Caco-2 (cell line): ENCODE data around the gene IFI30. TPM values are rescaled to one million over a fixed set of nuclear protein-coding genes. Genes with fewer than 3 reads are reported as not detected.

ENCODE experiments used
- BruUV-seq: library from RNA; stranded (reverse); fragments of 400-500 nt; replicated peaks from 2 replicates; lab custom pipeline; 2021; lab: Mats Ljungman, UMichigan
- CTCF ChIA-PET: fragments of 300-600 bp; sonication (Branson Sonifier 250); formaldehyde crosslinking; loops from one replicate; lab custom pipeline; 2022; ENCODE audit warnings: antibody characterized with exemption; lab: Charles Lee
- POLR2A ChIA-PET: fragments of 300-600 bp; sonication (Branson Sonifier 250); formaldehyde crosslinking; loops from one replicate; lab custom pipeline; 2022; ENCODE audit warnings: antibody characterized with exemption; lab: Charles Lee
- DNase-seq, 2 experiments: peaks; one replicate each; pipeline versions ENCODE4 v3.0.0 to v3.0.0-alpha.2; 2020 to 2022
- H3K27me3 ChIP-seq: replicated peaks from 2 replicates; pipeline ENCODE4 v1.6.0; 2011; ENCODE audit warnings: low read length; ENCODE audit not compliant: control insufficient read depth, insufficient read depth
- H3K36me3 ChIP-seq: 2 replicates; pipeline ENCODE4 v1.5.1; 2011; ENCODE audit warnings: low read length; ENCODE audit not compliant: control insufficient read depth, insufficient read depth
- H3K4me1 ChIP-seq: fragments of 250-450 bp; sonication (Bioruptor Pico); 2 replicates; pipeline ENCODE4 v1.5.1; 2020; ENCODE audit warnings: mild to moderate bottlenecking
- H3K4me3 ChIP-seq: 2 replicates; pipeline ENCODE4 v1.5.1; 2011; ENCODE audit warnings: low read depth, mild to moderate bottlenecking, control low read depth, low read length
- H3K9me3 ChIP-seq: fragments of 250-450 bp; sonication (Bioruptor Pico); 2 replicates; pipeline ENCODE4 v1.5.1; 2020; ENCODE audit warnings: mild to moderate bottlenecking, moderate library complexity
- H3K27ac Mint-ChIP-seq: one replicate; pipeline ENCODE4 v1.8.0; 2022; ENCODE audit warnings: mixed read lengths; ENCODE audit not compliant: unreplicated experiment
- H3K27me3 Mint-ChIP-seq: one replicate; pipeline ENCODE4 v1.8.0; 2022; ENCODE audit warnings: mixed read lengths; ENCODE audit not compliant: insufficient read depth, unreplicated experiment
- H3K36me3 Mint-ChIP-seq: one replicate; pipeline ENCODE4 v1.8.0; 2022; ENCODE audit warnings: mild to moderate bottlenecking, mixed read lengths; ENCODE audit not compliant: insufficient read depth, unreplicated experiment
- H3K4me1 Mint-ChIP-seq: one replicate; pipeline ENCODE4 v1.8.0; 2022; ENCODE audit warnings: low read depth, mixed read lengths; ENCODE audit not compliant: unreplicated experiment
- H3K4me3 Mint-ChIP-seq: one replicate; pipeline ENCODE4 v1.8.0; 2022; ENCODE audit warnings: mild to moderate bottlenecking, moderate library complexity, mixed read lengths; ENCODE audit not compliant: unreplicated experiment
- H3K9me3 Mint-ChIP-seq: one replicate; pipeline ENCODE4 v1.8.0; 2022; ENCODE audit warnings: mixed read lengths; ENCODE audit not compliant: unreplicated experiment
- intact Hi-C: fragments of 100-400 bp; cut with micrococcal nuclease; formaldehyde crosslinking; loops from one replicate; pipeline ENCODE4 v1.10.0; 2022; ENCODE audit not compliant: unreplicated experiment
- total RNA-seq: library from RNA; stranded (reverse); gene quantifications from 2 replicates; pipeline ENCODE4 v1.2.3, GENCODE V29; 2022
- TF ChIP-seq, protein P1 (sequence below), 2 experiments: fragments of 200-600 bp in 1 of 2; IDR thresholded peaks; 1 replicate in 1 of 2; 2 replicates in 1 of 2; pipeline versions ENCODE4 v1.5.1 to v1.8.0; 2011 to 2022; ENCODE audit warnings: antibody characterized with exemption in 1 of 2, control low read depth in 1 of 2, inconsistent platforms in 1 of 2, low read depth in 1 of 2, low read length in 1 of 2, mild to moderate bottlenecking in 1 of 2, moderate library complexity in 1 of 2; ENCODE audit not compliant: insufficient read depth in 1 of 2, severe bottlenecking in 1 of 2, unreplicated experiment in 1 of 2

IFI30 gene
- total RNA-seq, 1 experiment from 2014 or later, result 39.6 TPM

DNA sequence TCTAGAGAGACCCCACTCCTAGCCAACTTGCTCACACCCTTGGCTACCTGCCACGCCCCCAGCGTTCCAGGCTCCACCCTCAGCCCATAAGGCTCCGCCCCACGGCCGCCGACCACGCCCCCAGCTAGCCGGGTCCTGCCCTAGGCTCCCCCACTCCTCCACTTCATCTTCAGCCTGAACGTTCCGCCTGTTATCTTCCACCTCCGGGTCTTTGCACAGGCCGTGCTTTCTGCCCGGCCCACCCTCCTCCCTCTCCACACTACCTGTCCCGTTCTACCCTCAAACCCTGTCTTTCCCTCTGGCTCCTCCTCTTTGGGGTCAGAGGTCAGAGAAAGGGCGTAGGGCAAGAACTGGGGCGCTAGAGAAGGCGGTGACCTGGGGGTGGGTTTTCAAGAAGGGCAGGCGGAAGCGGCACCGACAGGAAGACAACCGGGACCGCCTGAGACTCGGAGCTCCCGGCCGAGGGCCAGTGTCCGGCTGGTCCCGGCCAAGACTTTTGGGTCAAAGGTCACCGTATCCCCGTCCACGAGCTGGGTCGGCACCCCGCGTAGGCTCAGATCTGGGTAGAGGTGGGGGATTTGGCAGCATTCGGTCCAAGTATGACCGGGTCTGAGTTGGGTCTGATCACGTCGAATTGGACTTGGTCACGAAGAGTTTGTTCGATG lies 50.4 kb downstream of the IFI30 start:
- Histone ChIP-seq H3K4me1 (0 out of 2 replicates have a peak, but pooled peaks cover 5% of the 10 kb centered on the region), H3K9me3 (no peaks in the 10 kb centered on the region), H3K36me3 (no peaks in the 10 kb centered on the region), H3K4me3 (peak overlapping the region; percentile 79), H3K27me3 (no peaks in the 10 kb centered on the region)
- Mint-ChIP-seq H3K36me3 (peaks cover 26% of the 10 kb centered on the region), H3K4me1 (peaks cover 10% of the 10 kb centered on the region), H3K27me3 (no peaks in the 10 kb centered on the region), H3K9me3 (no peaks in the 10 kb centered on the region), H3K4me3 (peak overlapping the region; percentile 95), H3K27ac (peak overlapping the region; percentile 81)
- TF ChIP-seq, protein P1, sequence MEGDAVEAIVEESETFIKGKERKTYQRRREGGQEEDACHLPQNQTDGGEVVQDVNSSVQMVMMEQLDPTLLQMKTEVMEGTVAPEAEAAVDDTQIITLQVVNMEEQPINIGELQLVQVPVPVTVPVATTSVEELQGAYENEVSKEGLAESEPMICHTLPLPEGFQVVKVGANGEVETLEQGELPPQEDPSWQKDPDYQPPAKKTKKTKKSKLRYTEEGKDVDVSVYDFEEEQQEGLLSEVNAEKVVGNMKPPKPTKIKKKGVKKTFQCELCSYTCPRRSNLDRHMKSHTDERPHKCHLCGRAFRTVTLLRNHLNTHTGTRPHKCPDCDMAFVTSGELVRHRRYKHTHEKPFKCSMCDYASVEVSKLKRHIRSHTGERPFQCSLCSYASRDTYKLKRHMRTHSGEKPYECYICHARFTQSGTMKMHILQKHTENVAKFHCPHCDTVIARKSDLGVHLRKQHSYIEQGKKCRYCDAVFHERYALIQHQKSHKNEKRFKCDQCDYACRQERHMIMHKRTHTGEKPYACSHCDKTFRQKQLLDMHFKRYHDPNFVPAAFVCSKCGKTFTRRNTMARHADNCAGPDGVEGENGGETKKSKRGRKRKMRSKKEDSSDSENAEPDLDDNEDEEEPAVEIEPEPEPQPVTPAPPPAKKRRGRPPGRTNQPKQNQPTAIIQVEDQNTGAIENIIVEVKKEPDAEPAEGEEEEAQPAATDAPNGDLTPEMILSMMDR (IDR thresholded peaks at IDR 0.05; ENCODE audit: insufficient read depth in 1 of 2, low read depth in 1 of 2, low read length in 1 of 2, severe bottlenecking in 1 of 2, unreplicated experiment in 1 of 2), result no peak
- POLR2A ChIA-PET, result interaction anchor here (0.5 to 1.8 kb wide), 15 partner anchors 9 to 915 kb away, joined by 3 to 27 read pairs (median 4); partner anchors contain the start of genes DDA1, JUND, LSM4 and MPV17L2
- CTCF ChIA-PET, result interaction anchor here (0.5 to 2.3 kb wide), 19 partner anchors 9 to 281 kb away, joined by 3 to 18 read pairs (median 5); partner anchors contain the start of genes GDF15, MPV17L2, PIK3R2 and RAB3A
- no TSS peak for BruUV-seq
- intact Hi-C loops, result loop anchor here (1.0 to 2.0 kb wide), 2 partner anchors 19 to 31 kb away; partner anchors contain the start of genes MPV17L2 and RAB3A
- DNase-seq, result peak; percentile 79 to 88

DNA sequence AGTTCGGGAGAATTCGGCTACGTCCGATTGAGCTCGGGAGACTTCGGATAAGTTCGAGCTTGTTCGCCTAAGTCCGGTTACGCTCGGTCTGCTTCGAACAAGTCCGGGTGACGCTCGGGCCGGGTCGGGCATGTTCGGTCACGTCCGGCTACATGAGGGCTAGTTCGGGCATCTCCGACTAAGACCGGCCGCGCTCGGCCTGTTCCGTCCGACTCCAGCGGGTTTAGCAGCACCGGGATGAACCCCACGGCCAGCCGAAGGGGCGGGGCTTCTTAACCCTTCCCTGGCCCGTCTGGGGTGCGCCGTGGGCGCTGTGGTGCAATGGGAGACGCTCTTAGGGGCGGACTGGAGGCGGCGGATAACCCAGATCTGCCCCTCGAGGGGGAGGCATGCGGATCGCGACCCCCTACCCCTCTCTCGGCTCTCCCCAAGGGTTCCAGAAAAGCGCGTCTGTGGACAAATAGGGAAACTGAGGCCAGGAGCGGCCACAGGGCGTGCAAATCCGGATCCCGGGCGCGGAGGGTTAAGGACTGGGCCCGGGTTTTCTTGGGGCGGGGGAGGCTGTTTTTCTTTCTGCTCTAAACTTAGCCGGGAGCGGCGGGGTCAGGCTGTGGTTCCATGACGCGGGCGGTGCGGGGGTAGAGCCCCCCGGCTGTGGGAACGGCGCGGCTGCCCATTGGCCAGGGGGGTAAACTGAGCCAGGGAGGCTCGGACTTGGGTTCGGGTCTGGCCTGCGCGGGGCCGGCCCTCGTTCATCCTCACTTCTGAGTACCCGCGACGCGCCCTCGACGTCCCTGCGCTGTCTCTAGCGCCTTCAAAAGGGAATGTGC lies 51.1 kb downstream of the IFI30 start:
- ChIA-PET CTCF (interaction anchor here (0.6 to 2.3 kb wide), 17 partner anchors 9 to 282 kb away, joined by 3 to 18 read pairs (median 5); partner anchors contain the start of genes GDF15, MPV17L2, PIK3R2 and RAB3A), POLR2A (interaction anchor here (0.5 to 1.8 kb wide), 16 partner anchors 9 to 916 kb away, joined by 3 to 27 read pairs (median 4); partner anchors contain the start of genes DDA1, JUND, LSM4 and MPV17L2)
- no peaks in the 10 kb centered on the region for H3K9me3 Mint-ChIP-seq
- DNase-seq, result peak; percentile 97 to 98
- no peaks in the 10 kb centered on the region for H3K36me3 ChIP-seq
- H3K4me1 Mint-ChIP-seq, result peaks cover 10% of the 10 kb centered on the region
- H3K27ac Mint-ChIP-seq, result peak overlapping the region; percentile 81
- H3K4me3 Mint-ChIP-seq, result peak overlapping the region; percentile 95
- intact Hi-C loops, result loop anchor here (1.0 to 2.0 kb wide), 2 partner anchors 20 to 31 kb away; partner anchors contain the start of genes MPV17L2 and RAB3A
- H3K4me3 ChIP-seq, result peak overlapping the region; percentile 79
- H3K4me1 ChIP-seq, result 0 out of 2 replicates have a peak, but pooled peaks cover 5% of the 10 kb centered on the region
- H3K9me3 ChIP-seq, result no peaks in the 10 kb centered on the region
- TSS peak; percentile 47 for BruUV-seq
- H3K27me3 Mint-ChIP-seq, result no peaks in the 10 kb centered on the region
- TF ChIP-seq, protein P1 (IDR thresholded peaks at IDR 0.05; ENCODE audit: insufficient read depth in 1 of 2, low read depth in 1 of 2, low read length in 1 of 2, severe bottlenecking in 1 of 2, unreplicated experiment in 1 of 2), result no peak
- no peaks in the 10 kb centered on the region for H3K27me3 ChIP-seq
- H3K36me3 Mint-ChIP-seq, result peaks cover 26% of the 10 kb centered on the region

DNA sequence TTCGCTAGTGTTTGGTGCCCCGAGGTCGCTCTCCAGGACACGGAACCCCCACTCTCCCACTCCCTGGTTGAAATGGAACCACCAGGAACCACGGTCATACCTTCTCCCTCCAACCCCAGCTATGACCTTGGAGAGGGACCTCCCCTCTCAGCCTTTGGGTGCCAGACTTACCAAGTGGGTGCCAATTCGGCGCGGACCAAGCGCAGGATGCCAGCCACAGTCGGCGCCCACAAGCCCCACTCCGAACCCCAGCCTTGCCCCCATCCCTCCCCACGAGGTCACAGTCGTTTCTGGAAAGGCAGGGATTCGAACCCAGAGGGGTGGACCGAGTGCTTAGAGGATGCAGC lies 51.7 kb downstream of the IFI30 start:
- Histone ChIP-seq H3K4me1 (0 out of 2 replicates have a peak, but pooled peaks cover 5% of the 10 kb centered on the region), H3K27me3 (no peaks in the 10 kb centered on the region), H3K4me3 (peak overlapping the region; percentile 43), H3K36me3 (no peaks in the 10 kb centered on the region), H3K9me3 (no peaks in the 10 kb centered on the region)
- TF ChIP-seq, protein P1 (IDR thresholded peaks at IDR 0.05; ENCODE audit: insufficient read depth in 1 of 2, low read depth in 1 of 2, low read length in 1 of 2, severe bottlenecking in 1 of 2, unreplicated experiment in 1 of 2), result no peak
- CTCF ChIA-PET, result interaction anchor here (2.3 kb wide), 1 partner anchor 17 kb away, joined by 18 read pairs; no protein-coding TSS in a partner anchor
- peaks cover 10% of the 10 kb centered on the region for H3K4me1 Mint-ChIP-seq
- peak overlapping the region; percentile 95 for H3K4me3 Mint-ChIP-seq
- POLR2A ChIA-PET, result no interaction called here
- H3K27me3 Mint-ChIP-seq, result no peaks in the 10 kb centered on the region
- DNase-seq, result no peak
- no TSS peak for BruUV-seq
- H3K36me3 Mint-ChIP-seq, result peaks cover 20% of the 10 kb centered on the region
- no peak overlapping the region for H3K27ac Mint-ChIP-seq
- H3K9me3 Mint-ChIP-seq, result no peaks in the 10 kb centered on the region
- intact Hi-C loops, result loop anchor here (2.0 kb wide), 1 partner anchor 21 kb away; the partner anchor contains the start of gene RAB3A
